Chondrocyte (in vitro differentiated cells): ENCODE results near the gene HBS1L. TPM values are rescaled to one million over a fixed set of nuclear protein-coding genes. Genes with fewer than 3 reads are reported as not detected.
"Not testable (repeated sequence)": the region's sequence is repeated elsewhere in the genome, so short reads cannot be mapped to it uniquely, and the experiment has no call there.

Experiments used
- DNase-seq: peaks from one replicate; pipeline ENCODE4 v3.0.0; 2021; ENCODE audit warnings: mixed read lengths, low spot score
- H3K27ac Mint-ChIP-seq: one replicate; pipeline ENCODE4 v1.8.0; 2021; ENCODE audit warnings: mild to moderate bottlenecking, moderate library complexity, mixed read lengths; ENCODE audit not compliant: unreplicated experiment
- H3K27me3 Mint-ChIP-seq: 2 replicates; pipeline ENCODE4 v1.8.0; 2021; ENCODE audit warnings: low read depth, mixed read lengths
- H3K36me3 Mint-ChIP-seq: 2 replicates; pipeline ENCODE4 v1.8.0; 2021; ENCODE audit warnings: low read depth, mixed read lengths
- H3K4me1 Mint-ChIP-seq: 2 replicates; pipeline ENCODE4 v1.8.0; 2021; ENCODE audit warnings: low read depth, mild to moderate bottlenecking, mixed read lengths
- H3K4me3 Mint-ChIP-seq: one replicate; pipeline ENCODE4 v1.8.0; 2021; ENCODE audit warnings: mild to moderate bottlenecking, moderate library complexity, mixed read lengths; ENCODE audit not compliant: unreplicated experiment
- H3K9me3 Mint-ChIP-seq: 2 replicates; pipeline ENCODE4 v1.8.0; 2021; ENCODE audit warnings: low read depth, mixed read lengths
- CTCF ChIP-seq: fragments of 200-600 bp; sonication (generic); IDR thresholded peaks from 2 replicates; pipeline ENCODE4 v1.5.0; 2021; ENCODE audit warnings: antibody characterized with exemption, mild to moderate bottlenecking, moderate library complexity
- total RNA-seq: library from RNA; stranded (reverse); gene quantifications from 3 replicates; pipeline ENCODE4 v1.2.1, GENCODE V29; 2021

Gene HBS1L
- total RNA-seq, 1 donor from 2014 or later, result 70.4 TPM

GRCh38 chr6:135062735-135063134, 8.1 kb upstream of the HBS1L start:
- Mint-ChIP-seq H3K4me3 (no peak overlapping the region), H3K27ac (no peak overlapping the region), H3K4me1 (no peaks in the 10 kb centered on the region)

GRCh38 chr6:135060076-135060475, 5.5 kb upstream of the HBS1L start:
- TF ChIP-seq CTCF, result no peak
- DNase-seq, result no peak
- H3K4me1 Mint-ChIP-seq, result peaks cover 2% of the 10 kb centered on the region
- peaks cover 10% of the 10 kb centered on the region for H3K27me3 Mint-ChIP-seq
- no peak overlapping the region for H3K27ac Mint-ChIP-seq
- no peaks in the 10 kb centered on the region for H3K9me3 Mint-ChIP-seq
- H3K4me3 Mint-ChIP-seq, result no peak overlapping the region
- H3K36me3 Mint-ChIP-seq, result no peaks in the 10 kb centered on the region

More at GRCh38 chr6:135062735-135063134, 8.1 kb upstream of the HBS1L start:
- H3K36me3 Mint-ChIP-seq, result no peaks in the 10 kb centered on the region
- no peaks in the 10 kb centered on the region for H3K9me3 Mint-ChIP-seq
- H3K27me3 Mint-ChIP-seq, result peaks cover 10% of the 10 kb centered on the region
- DNase-seq, result no peak
- TF ChIP-seq CTCF, result peak; percentile 10

GRCh38 chr6:135058299-135058698, 3.7 kb upstream of the HBS1L start:
- H3K9me3 Mint-ChIP-seq, H3K4me3 Mint-ChIP-seq, H3K27ac Mint-ChIP-seq, DNase-seq, H3K36me3 Mint-ChIP-seq, H3K27me3 Mint-ChIP-seq: not testable (repeated sequence)
- peaks cover 17% of the 10 kb centered on the region for H3K4me1 Mint-ChIP-seq

GRCh38 chr6:135056632-135057031, 2.0 kb upstream of the HBS1L start:
- Mint-ChIP-seq H3K27me3 (peaks cover 10% of the 10 kb centered on the region), H3K36me3 (no peaks in the 10 kb centered on the region), H3K4me1 (peaks cover 29% of the 10 kb centered on the region), H3K4me3 (no peak overlapping the region), H3K27ac (no peak overlapping the region), H3K9me3 (no peaks in the 10 kb centered on the region)
- TF ChIP-seq CTCF, result no peak
- DNase-seq, result no peak

GRCh38 chr6:135054226-135054568, 425 bp downstream of the HBS1L start:
- peaks cover 33% of the 10 kb centered on the region for H3K4me1 Mint-ChIP-seq
- no peaks in the 10 kb centered on the region for H3K9me3 Mint-ChIP-seq
- no peak for TF ChIP-seq CTCF
- DNase-seq, result no peak
- no peaks in the 10 kb centered on the region for H3K36me3 Mint-ChIP-seq
- no peaks in the 10 kb centered on the region for H3K27me3 Mint-ChIP-seq
- H3K4me3 Mint-ChIP-seq, result peak overlapping the region; percentile 95
- peak overlapping the region; percentile 98 for H3K27ac Mint-ChIP-seq

GRCh38 chr6:135053406-135053805, 1.2 kb downstream of the HBS1L start:
- Mint-ChIP-seq H3K36me3 (peaks cover 2% of the 10 kb centered on the region), H3K4me1 (peaks cover 33% of the 10 kb centered on the region), H3K27ac (peak overlapping the region; percentile 98), H3K9me3 (no peaks in the 10 kb centered on the region), H3K27me3 (no peaks in the 10 kb centered on the region), H3K4me3 (peak overlapping the region; percentile 95)
- no peak for TF ChIP-seq CTCF
- DNase-seq, result no peak
